Measurements from ENCODE around the gene CCDC71L. TPM values are rescaled to one million over a fixed set of nuclear protein-coding genes. Genes with fewer than 3 reads are reported as not detected.

Gene CCDC71L
- total and polyA plus RNA-seq, 2 experiments from 2014 or later: 14.8 to 24.3 TPM

GRCh38 chr7:106622654-106623314 is 38.2 kb downstream of the CCDC71L start:
- no peak for TF ChIP-seq CTCF (IDR thresholded peaks at IDR 0.05; ENCODE audit: poor library complexity)
- no peak for TF ChIP-seq EZH2phosphoT487 (IDR thresholded peaks at IDR 0.05; ENCODE audit: low read depth, severe bottlenecking, unreplicated experiment)
- no peak for TF ChIP-seq EZH2 (IDR thresholded peaks at IDR 0.05; ENCODE audit: borderline replicate concordance)

GRCh38 chr7:106621393-106622132 is 39.4 kb downstream of the CCDC71L start:
- Histone ChIP-seq H3K9me3 (ENCODE audit: low read depth) (peaks cover 9% of the 10 kb centered on the region), H2AFZ (no peak overlapping the region), H3K36me3 (replicated peaks; ENCODE audit: insufficient read depth, low read depth) (no peaks in the 10 kb centered on the region), H3K4me3 (no peak overlapping the region), H3K79me2 (no peaks in the 10 kb centered on the region), H3K4me1 (ENCODE audit: insufficient read depth) (peaks cover 29% of the 10 kb centered on the region), H3K4me2 (no peak overlapping the region), H3K27ac (no peak overlapping the region), H3K9me2 (replicated peaks; ENCODE audit: insufficient read depth) (no peaks in the 10 kb centered on the region), H4K20me1 (ENCODE audit: insufficient read depth, poor library complexity, severe bottlenecking) (no peaks in the 10 kb centered on the region), H3K27me3 (no peaks in the 10 kb centered on the region)
- WGBS (ENCODE audit: low lambda C conversion rate, missing lambda C conversion rate): 86% methylated on average over 4 of the region's 4 CpGs
- TF ChIP-seq CTCF (IDR thresholded peaks at IDR 0.05; ENCODE audit: poor library complexity): no peak
- DNase-seq (ENCODE audit: low spot score): no peak

More at GRCh38 chr7:106622654-106623314, 38.2 kb downstream of the CCDC71L start:
- 74% methylated on average over 1 of the region's 1 CpG for WGBS (ENCODE audit: low lambda C conversion rate, missing lambda C conversion rate)
- Histone ChIP-seq H3K27ac (peak overlapping the region; percentile 71), H3K36me3 (replicated peaks; ENCODE audit: insufficient read depth, low read depth) (no peaks in the 10 kb centered on the region), H3K79me2 (no peaks in the 10 kb centered on the region), H3K4me3 (no peak overlapping the region), H3K27me3 (no peaks in the 10 kb centered on the region), H3K9me2 (replicated peaks; ENCODE audit: insufficient read depth) (no peaks in the 10 kb centered on the region), H4K20me1 (ENCODE audit: insufficient read depth, poor library complexity, severe bottlenecking) (no peaks in the 10 kb centered on the region), H3K4me2 (peak overlapping the region; percentile 12), H3K4me1 (ENCODE audit: insufficient read depth) (peaks cover 31% of the 10 kb centered on the region), H2AFZ (no peak overlapping the region), H3K9me3 (ENCODE audit: low read depth) (peaks cover 9% of the 10 kb centered on the region)
- DNase-seq (ENCODE audit: low spot score): no peak

- no peaks in the 10 kb centered on the region for H3K36me3 ChIP-seq (replicated peaks; ENCODE audit: insufficient read depth, low read depth)
- WGBS (ENCODE audit: low lambda C conversion rate, missing lambda C conversion rate): 93% methylated on average over 2 of the region's 2 CpGs
- H2AFZ ChIP-seq: no peak overlapping the region
- H3K4me3 ChIP-seq: no peak overlapping the region
- no peaks in the 10 kb centered on the region for H3K79me2 ChIP-seq
- H3K4me2 ChIP-seq: no peak overlapping the region
- no peak for DNase-seq (ENCODE audit: low spot score)
- H3K9me3 ChIP-seq (ENCODE audit: low read depth): peaks cover 9% of the 10 kb centered on the region
- no peaks in the 10 kb centered on the region for H3K9me2 ChIP-seq (replicated peaks; ENCODE audit: insufficient read depth)
- no peaks in the 10 kb centered on the region for H3K27me3 ChIP-seq
- no peak overlapping the region for H3K27ac ChIP-seq
- H4K20me1 ChIP-seq (ENCODE audit: insufficient read depth, poor library complexity, severe bottlenecking): no peaks in the 10 kb centered on the region
- TF ChIP-seq CTCF (IDR thresholded peaks at IDR 0.05; ENCODE audit: poor library complexity) (no peak), EZH2 (IDR thresholded peaks at IDR 0.05; ENCODE audit: borderline replicate concordance) (no peak), EZH2phosphoT487 (IDR thresholded peaks at IDR 0.05; ENCODE audit: low read depth, severe bottlenecking, unreplicated experiment) (no peak)
- H3K4me1 ChIP-seq (ENCODE audit: insufficient read depth): peaks cover 20% of the 10 kb centered on the region
These were observed 40.3 kb downstream of the CCDC71L start for GRCh38 chr7:106620676-106621075.

Data from hepatocyte (in vitro differentiated cells).